A549 (cell line): ENCODE measurements around the gene INPP5A. TPM values are rescaled to one million over a fixed set of nuclear protein-coding genes. Genes with fewer than 3 reads are reported as not detected.

Source experiments
- ATAC-seq, 2 experiments: fragments of 200-7000 bp in 1 of 2; fragments of >200 bp in 1 of 2; cut with Nextera tagmentation in 1 of 2; cut with Tn5 transposase in 1 of 2; 3 replicates each; pipeline versions ENCODE4 v1.8.0 to v1.9.1; 2018 to 2020; ENCODE audit warnings: mild to moderate bottlenecking in 1 of 2, moderate library complexity in 1 of 2
- CTCF ChIA-PET: fragments of 300-600 bp; sonication (Branson Sonifier 250); formaldehyde crosslinking; extraction: SDS; loops from one replicate; lab custom pipeline; 2021; ENCODE audit warnings: antibody characterized with exemption, inconsistent platforms; lab: Yijun Ruan, JAX
- POLR2A ChIA-PET: fragments of 350-600 bp; formaldehyde crosslinking; extraction: SDS; loops from one replicate; lab custom pipeline; 2021; ENCODE audit warnings: antibody characterized with exemption, inconsistent platforms; lab: Yijun Ruan, JAX
- DNase-seq, 2 experiments: peaks; one replicate each; pipeline versions ENCODE4 v3.0.0 to v3.0.0-alpha.2; 2011 to 2016; ENCODE audit warnings: low read depth in 1 of 2, low spot score in 1 of 2
- FAIRE-seq: peaks from 2 replicates; lab custom pipeline; 2011; peaks lifted over from hg19 to GRCh38; lab: Jason Lieb, UNC
- H3K27ac ChIP-seq, 2 experiments: fragments of >200 bp; sonication (Bioruptor Twin); formaldehyde crosslinking; 3 replicates each; pipeline ENCODE4 v1.5.1; 2016 to 2017
- H3K4me1 ChIP-seq: fragments of >200 bp; sonication (Bioruptor Twin); formaldehyde crosslinking; 3 replicates; pipeline ENCODE4 v1.6.1; 2016
- H3K4me2 ChIP-seq: fragments of >200 bp; sonication (Bioruptor Twin); formaldehyde crosslinking; 3 replicates; pipeline ENCODE4 v1.6.1; 2016
- H3K4me3 ChIP-seq: fragments of >200 bp; sonication (Bioruptor Twin); formaldehyde crosslinking; 3 replicates; pipeline ENCODE4 v1.5.1; 2016
- H3K9me3 ChIP-seq: fragments of >200 bp; sonication (Bioruptor Twin); formaldehyde crosslinking; 3 replicates; pipeline ENCODE4 v1.6.1; 2016
- BHLHE40 ChIP-seq: IDR thresholded peaks from 2 replicates; pipeline ENCODE4 v1.6.1; 2012; ENCODE audit warnings: low read depth, low read length, inconsistent platforms
- CBX8 ChIP-seq: fragments of 200-600 bp; sonication (generic); IDR thresholded peaks from 2 replicates; pipeline ENCODE4 v1.6.1; 2016
- ESRRA ChIP-seq: fragments of 150-350 bp; IDR thresholded peaks from 2 replicates; pipeline ENCODE4 v1.6.1; 2014; ENCODE audit warnings: mild to moderate bottlenecking, low read length, borderline replicate concordance
- FOSB ChIP-seq: fragments of 250-450 bp; sonication (Bioruptor Pico); IDR thresholded peaks from 2 replicates; pipeline ENCODE4 v1.5.0; 2020; ENCODE audit warnings: mild to moderate bottlenecking, moderate library complexity
- FOSL2 ChIP-seq, 2 experiments: fragments of 450-650 bp in 1 of 2; fragments of >200 bp in 1 of 2; sonication (Bioruptor Twin) in 1 of 2; formaldehyde crosslinking; IDR thresholded peaks; 2 replicates each; pipeline versions ENCODE4 v1.5.0 to v1.6.1; 2016 to 2020; ENCODE audit warnings: mild to moderate bottlenecking in 1 of 2, moderate library complexity in 1 of 2
- HEYL ChIP-seq: fragments of 250-450 bp; sonication (Bioruptor Pico); IDR thresholded peaks from 2 replicates; pipeline ENCODE4 v1.8.0; 2021; ENCODE audit warnings: mild to moderate bottlenecking, moderate library complexity
- HOXB13 ChIP-seq: fragments of 250-450 bp; sonication (Bioruptor Pico); IDR thresholded peaks from 2 replicates; pipeline ENCODE4 v1.5.0; 2020; ENCODE audit warnings: low read depth, mild to moderate bottlenecking, moderate library complexity
- HOXB5 ChIP-seq: fragments of 250-450 bp; sonication (Bioruptor Pico); IDR thresholded peaks from 2 replicates; pipeline ENCODE4 v1.5.0; 2020; ENCODE audit warnings: mild to moderate bottlenecking, moderate library complexity
- JUN ChIP-seq, 2 experiments: fragments of >200 bp; sonication (Bioruptor Twin); formaldehyde crosslinking; IDR thresholded peaks; 2 replicates in 1 of 2; 3 replicates in 1 of 2; pipeline ENCODE4 v1.6.1; 2016 to 2017
- JUNB ChIP-seq: fragments of >200 bp; sonication (Bioruptor Twin); formaldehyde crosslinking; IDR thresholded peaks from 2 replicates; pipeline ENCODE4 v1.6.1; 2016
- KDM1A ChIP-seq: fragments of 200-600 bp; sonication (generic); IDR thresholded peaks from 2 replicates; pipeline ENCODE4 v1.6.1; 2016; ENCODE audit warnings: low read depth, mild to moderate bottlenecking
- MAFK ChIP-seq: fragments of 450-650 bp; IDR thresholded peaks from 2 replicates; pipeline ENCODE4 v1.6.1; 2014; ENCODE audit not compliant: partially characterized antibody
- MAZ ChIP-seq: fragments of 150-350 bp; IDR thresholded peaks from 2 replicates; pipeline ENCODE4 v1.6.1; 2014; ENCODE audit warnings: antibody characterized with exemption, low read depth, low read length, borderline replicate concordance
- MYC ChIP-seq: IDR thresholded peaks from 2 replicates; pipeline ENCODE4 v1.6.1; 2012; ENCODE audit warnings: mild to moderate bottlenecking, inconsistent platforms, low read length, improper control_type of control experiment, borderline replicate concordance
- POLR2A ChIP-seq: IDR thresholded peaks from 2 replicates; pipeline ENCODE4 v1.6.1; 2012; ENCODE audit warnings: mild to moderate bottlenecking, low read length
- RAD21 ChIP-seq, 2 experiments: fragments of >200 bp in 1 of 2; sonication (Bioruptor Twin) in 1 of 2; formaldehyde crosslinking in 1 of 2; IDR thresholded peaks in 1 of 2; conservative IDR thresholded peaks in 1 of 2; 2 replicates in 1 of 2; 3 replicates in 1 of 2; pipeline ENCODE4 v1.6.1; 2012 to 2018; ENCODE audit warnings: inconsistent platforms in 1 of 2
- RCOR1 ChIP-seq: fragments of 150-350 bp; IDR thresholded peaks from 2 replicates; pipeline ENCODE4 v1.6.1; 2014; ENCODE audit warnings: antibody characterized with exemption, low read length, low read depth
- TFCP2L1 ChIP-seq: fragments of 250-450 bp; sonication (Bioruptor Pico); IDR thresholded peaks from 2 replicates; pipeline ENCODE4 v1.5.0; 2021; ENCODE audit warnings: mild to moderate bottlenecking
- TP53 ChIP-seq: fragments of 250-450 bp; sonication (Bioruptor Pico); IDR thresholded peaks from 2 replicates; pipeline ENCODE4 v1.5.0; 2021; ENCODE audit warnings: mild to moderate bottlenecking, moderate library complexity
- WGBS: methylation state at CpG from one replicate; pipeline ENCODE4 v1.1.6; 2017; ENCODE audit errors: missing lambda C conversion rate; 5-methylcytosine and 5-hydroxymethylcytosine counted together
- polyA plus RNA-seq, 4 experiments: library from polyadenylated mRNA; depleted of rRNA in 3 of 4; stranded (reverse); fragments of >200 nt; fragmentation: RNase III in 1 of 4; extraction: RNeasy Plus Mini Kit Qiagen cat#74134 plus additional on column Dnase treatment in 1 of 4; gene quantifications; 2 replicates in 3 of 4; 3 replicates in 1 of 4; pipeline ENCODE4 v1.2.3, GENCODE V29; 2011 to 2017
- TF ChIP-seq, protein P1 (sequence below): IDR thresholded peaks from 2 replicates; pipeline ENCODE4 v1.6.1; 2012
- TF ChIP-seq, protein P2 (sequence below): fragments of >200 bp; sonication (Bioruptor Twin); formaldehyde crosslinking; IDR thresholded peaks from 3 replicates; pipeline ENCODE4 v1.5.1; 2016
- TF ChIP-seq, protein P3 (sequence below): IDR thresholded peaks from 2 replicates; pipeline ENCODE4 v1.6.1; 2012; ENCODE audit warnings: low read depth, borderline replicate concordance
- TF ChIP-seq, protein P4 (sequence below): IDR thresholded peaks from 2 replicates; pipeline ENCODE4 v1.6.1; 2012
- TF ChIP-seq, protein P5 (sequence below): fragments of 150-350 bp; IDR thresholded peaks from 2 replicates; pipeline ENCODE4 v1.6.1; 2014; ENCODE audit warnings: low read depth, mild to moderate bottlenecking, low read length

Gene INPP5A
- polyA plus RNA-seq, 2 of the 4 experiments (the other 2 are of a cell fraction): 13.7 to 15.1 TPM

DNA sequence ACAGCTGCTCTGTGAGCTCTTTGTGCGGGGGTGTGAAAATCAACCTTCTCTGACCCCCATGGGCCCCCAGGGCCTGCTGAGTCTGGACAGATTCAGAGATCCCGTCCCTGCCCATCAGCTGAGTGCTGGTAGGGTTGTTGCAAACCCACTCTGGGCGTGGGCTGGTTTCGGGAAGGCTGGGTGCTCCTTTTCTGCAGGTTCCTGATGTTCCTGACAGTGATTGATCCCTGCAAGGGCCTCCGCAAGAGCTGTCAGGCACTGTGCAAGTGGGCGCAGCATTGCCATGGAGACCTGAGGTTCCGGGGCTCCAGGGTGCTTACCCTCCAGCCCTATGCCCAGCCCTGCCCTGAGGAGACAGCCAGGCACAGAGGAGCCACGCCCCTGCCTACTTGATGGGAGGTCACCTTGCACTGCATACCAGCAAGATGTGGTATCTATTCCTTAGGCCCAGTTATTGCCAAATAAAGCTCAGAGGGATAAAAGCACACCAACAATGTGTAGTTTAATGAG, 44.3 kb upstream of the INPP5A start:
- H3K4me3 ChIP-seq: no peak overlapping the region
- TF ChIP-seq, protein P1, sequence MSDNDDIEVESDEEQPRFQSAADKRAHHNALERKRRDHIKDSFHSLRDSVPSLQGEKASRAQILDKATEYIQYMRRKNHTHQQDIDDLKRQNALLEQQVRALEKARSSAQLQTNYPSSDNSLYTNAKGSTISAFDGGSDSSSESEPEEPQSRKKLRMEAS: no peak
- no peak for TF ChIP-seq MAZ
- no peak overlapping the region for H3K27ac ChIP-seq
- CTCF ChIA-PET: interaction anchor here (0.9 to 1.4 kb wide), 3 partner anchors 10 to 470 kb away, joined by 3 to 5 read pairs (median 3); no protein-coding TSS in a partner anchor
- POLR2A ChIA-PET: no interaction called here
- FAIRE-seq (no peak), DNase-seq (no peak), ATAC-seq (no peak)
- no peaks in the 10 kb centered on the region for H3K9me3 ChIP-seq
- 0 out of 3 replicates have a peak, but pooled peaks cover 3% of the 10 kb centered on the region for H3K4me1 ChIP-seq
- WGBS: 39% methylated on average over 6 of the region's 8 CpGs
- no peak overlapping the region for H3K4me2 ChIP-seq

DNA sequence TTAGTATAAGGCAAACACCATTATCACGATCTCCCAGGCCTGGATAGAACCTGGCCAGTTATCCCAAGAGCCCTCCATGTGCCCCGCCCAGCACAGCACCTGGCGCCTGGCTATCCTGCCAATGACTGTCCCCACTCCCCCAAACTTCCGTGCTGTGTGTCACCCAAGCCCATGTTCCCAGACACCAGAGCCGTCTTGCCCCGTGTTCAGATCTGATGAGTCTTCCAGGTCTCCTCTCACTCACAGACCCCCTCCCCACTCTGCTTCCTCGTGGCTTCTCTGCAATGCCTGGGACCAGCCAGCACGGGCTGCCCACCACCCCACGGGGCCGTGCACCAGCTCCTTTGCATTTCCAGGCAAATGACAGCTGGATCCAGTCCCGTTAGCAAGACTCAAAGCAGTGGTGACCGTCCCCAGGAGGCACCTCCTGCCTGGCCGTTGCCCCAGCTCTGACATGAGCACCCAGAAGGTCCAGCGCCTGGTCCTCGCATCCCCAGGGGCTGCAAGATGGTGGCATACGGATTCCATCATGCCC, 43.8 kb upstream of the INPP5A start:
- Histone ChIP-seq H3K4me3 (no peak overlapping the region), H3K4me1 (0 out of 3 replicates have a peak, but pooled peaks cover 3% of the 10 kb centered on the region), H3K27ac (no peak overlapping the region), H3K9me3 (no peaks in the 10 kb centered on the region), H3K4me2 (no peak overlapping the region)
- WGBS: 63% methylated on average over 15 of the region's 16 CpGs
- ChIA-PET CTCF (interaction anchor here (0.9 to 1.0 kb wide), 2 partner anchors 10 to 471 kb away, joined by 3 read pairs; no protein-coding TSS in a partner anchor), POLR2A (no interaction called here)
- ATAC-seq: no peak
- no peak for FAIRE-seq
- no peak for TF ChIP-seq TP53 (CRISPR knock-in tag)
- no peak for TF ChIP-seq TFCP2L1 (CRISPR knock-in tag)
- no peak for TF ChIP-seq MYC
- TF ChIP-seq, protein P1: no peak
- TF ChIP-seq BHLHE40: no peak
- TF ChIP-seq JUNB: no peak
- TF ChIP-seq, protein P2, sequence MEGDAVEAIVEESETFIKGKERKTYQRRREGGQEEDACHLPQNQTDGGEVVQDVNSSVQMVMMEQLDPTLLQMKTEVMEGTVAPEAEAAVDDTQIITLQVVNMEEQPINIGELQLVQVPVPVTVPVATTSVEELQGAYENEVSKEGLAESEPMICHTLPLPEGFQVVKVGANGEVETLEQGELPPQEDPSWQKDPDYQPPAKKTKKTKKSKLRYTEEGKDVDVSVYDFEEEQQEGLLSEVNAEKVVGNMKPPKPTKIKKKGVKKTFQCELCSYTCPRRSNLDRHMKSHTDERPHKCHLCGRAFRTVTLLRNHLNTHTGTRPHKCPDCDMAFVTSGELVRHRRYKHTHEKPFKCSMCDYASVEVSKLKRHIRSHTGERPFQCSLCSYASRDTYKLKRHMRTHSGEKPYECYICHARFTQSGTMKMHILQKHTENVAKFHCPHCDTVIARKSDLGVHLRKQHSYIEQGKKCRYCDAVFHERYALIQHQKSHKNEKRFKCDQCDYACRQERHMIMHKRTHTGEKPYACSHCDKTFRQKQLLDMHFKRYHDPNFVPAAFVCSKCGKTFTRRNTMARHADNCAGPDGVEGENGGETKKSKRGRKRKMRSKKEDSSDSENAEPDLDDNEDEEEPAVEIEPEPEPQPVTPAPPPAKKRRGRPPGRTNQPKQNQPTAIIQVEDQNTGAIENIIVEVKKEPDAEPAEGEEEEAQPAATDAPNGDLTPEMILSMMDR: no peak
- TF ChIP-seq, protein P3, sequence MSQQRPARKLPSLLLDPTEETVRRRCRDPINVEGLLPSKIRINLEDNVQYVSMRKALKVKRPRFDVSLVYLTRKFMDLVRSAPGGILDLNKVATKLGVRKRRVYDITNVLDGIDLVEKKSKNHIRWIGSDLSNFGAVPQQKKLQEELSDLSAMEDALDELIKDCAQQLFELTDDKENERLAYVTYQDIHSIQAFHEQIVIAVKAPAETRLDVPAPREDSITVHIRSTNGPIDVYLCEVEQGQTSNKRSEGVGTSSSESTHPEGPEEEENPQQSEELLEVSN: no peak
- no peak for TF ChIP-seq FOSB (CRISPR knock-in tag)
- no peak for TF ChIP-seq MAFK
- TF ChIP-seq RCOR1: no peak
- no peak for TF ChIP-seq ESRRA
- no peak for TF ChIP-seq HEYL (CRISPR knock-in tag)
- TF ChIP-seq CBX8: no peak
- DNase-seq: no peak

DNA sequence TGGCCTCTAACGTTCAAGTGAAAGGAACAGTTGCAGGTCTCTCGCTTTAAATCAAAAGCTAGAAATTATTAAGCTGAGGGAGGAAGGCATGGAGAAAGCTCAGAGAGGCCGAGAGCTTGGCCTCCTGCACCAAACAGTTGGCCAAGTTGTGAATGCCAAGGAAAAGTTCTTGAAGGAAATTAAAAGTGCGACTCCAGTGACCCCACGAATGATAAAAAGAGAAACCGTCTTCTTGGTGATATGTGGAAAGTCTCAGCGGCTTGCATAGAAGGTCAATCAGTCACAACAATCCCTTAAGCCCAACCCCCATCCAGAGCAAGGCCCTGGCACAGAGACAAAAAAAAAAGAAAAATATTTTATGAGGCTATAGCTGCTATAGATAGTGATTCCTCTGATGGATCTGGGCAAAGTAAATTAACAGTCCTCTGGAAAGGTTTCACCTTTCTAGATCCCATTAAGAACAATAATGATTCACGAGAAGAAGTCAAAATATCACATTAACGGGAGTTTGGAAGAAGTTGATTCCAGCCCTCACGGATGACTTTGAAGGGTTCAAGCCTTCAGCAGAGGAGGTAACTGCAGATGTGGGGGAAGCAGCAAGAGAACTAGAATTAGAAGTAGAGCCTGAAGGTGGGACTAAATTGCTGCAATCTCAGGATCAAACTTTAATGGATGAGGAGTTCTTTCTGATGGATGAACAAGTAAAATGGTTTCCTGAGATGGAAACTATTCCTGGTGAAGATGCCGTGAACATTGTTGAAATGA, 42.5 kb upstream of the INPP5A start:
- FAIRE-seq (no peak), DNase-seq (no peak), ATAC-seq (no peak)
- POLR2A ChIA-PET: interaction anchor here (0.6 kb wide), 1 partner anchor 33 kb away, joined by 4 read pairs; no protein-coding TSS in a partner anchor
- no peak overlapping the region for H3K4me2 ChIP-seq
- no peaks in the 10 kb centered on the region for H3K9me3 ChIP-seq
- CTCF ChIA-PET: no interaction called here
- H3K4me1 ChIP-seq: 0 out of 3 replicates have a peak, but pooled peaks cover 3% of the 10 kb centered on the region
- 65% methylated on average over 11 of the region's 11 CpGs for WGBS
- no peak overlapping the region for H3K27ac ChIP-seq
- no peak overlapping the region for H3K4me3 ChIP-seq
- TF ChIP-seq POLR2A: no peak
- TF ChIP-seq JUN (IDR thresholded peaks at IDR 0.05): no peak
- TF ChIP-seq, protein P3: no peak
- no peak for TF ChIP-seq JUNB
- TF ChIP-seq, protein P4, sequence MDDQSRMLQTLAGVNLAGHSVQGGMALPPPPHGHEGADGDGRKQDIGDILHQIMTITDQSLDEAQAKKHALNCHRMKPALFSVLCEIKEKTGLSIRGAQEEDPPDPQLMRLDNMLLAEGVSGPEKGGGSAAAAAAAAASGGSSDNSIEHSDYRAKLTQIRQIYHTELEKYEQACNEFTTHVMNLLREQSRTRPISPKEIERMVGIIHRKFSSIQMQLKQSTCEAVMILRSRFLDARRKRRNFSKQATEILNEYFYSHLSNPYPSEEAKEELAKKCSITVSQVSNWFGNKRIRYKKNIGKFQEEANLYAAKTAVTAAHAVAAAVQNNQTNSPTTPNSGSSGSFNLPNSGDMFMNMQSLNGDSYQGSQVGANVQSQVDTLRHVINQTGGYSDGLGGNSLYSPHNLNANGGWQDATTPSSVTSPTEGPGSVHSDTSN: no peak
- TF ChIP-seq RAD21 (conservative IDR thresholded peaks at IDR 0.05 in 1 of 2, IDR thresholded peaks at IDR 0.05 in 1 of 2): no peak
- no peak for TF ChIP-seq TFCP2L1 (CRISPR knock-in tag)
- TF ChIP-seq KDM1A: no peak
- no peak for TF ChIP-seq HOXB5 (CRISPR knock-in tag)
- TF ChIP-seq CBX8: no peak
- TF ChIP-seq FOSL2 (IDR thresholded peaks at IDR 0.05): no peak
- TF ChIP-seq FOSL2 (CRISPR knock-in tag; IDR thresholded peaks at IDR 0.05): no peak
- TF ChIP-seq RCOR1: no peak
- TF ChIP-seq, protein P5, sequence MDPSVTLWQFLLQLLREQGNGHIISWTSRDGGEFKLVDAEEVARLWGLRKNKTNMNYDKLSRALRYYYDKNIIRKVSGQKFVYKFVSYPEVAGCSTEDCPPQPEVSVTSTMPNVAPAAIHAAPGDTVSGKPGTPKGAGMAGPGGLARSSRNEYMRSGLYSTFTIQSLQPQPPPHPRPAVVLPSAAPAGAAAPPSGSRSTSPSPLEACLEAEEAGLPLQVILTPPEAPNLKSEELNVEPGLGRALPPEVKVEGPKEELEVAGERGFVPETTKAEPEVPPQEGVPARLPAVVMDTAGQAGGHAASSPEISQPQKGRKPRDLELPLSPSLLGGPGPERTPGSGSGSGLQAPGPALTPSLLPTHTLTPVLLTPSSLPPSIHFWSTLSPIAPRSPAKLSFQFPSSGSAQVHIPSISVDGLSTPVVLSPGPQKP: no peak
- TF ChIP-seq, protein P1: no peak
- TF ChIP-seq HOXB13 (CRISPR knock-in tag): no peak
